Measurements from ENCODE around the gene TIAM2. TPM values are rescaled to one million over a fixed set of nuclear protein-coding genes. Genes with fewer than 3 reads are reported as not detected.
A peak's percentile ranks its signal among the peaks of the same experiment; 100 is the strongest.

The TIAM2 gene
- total and polyA plus RNA-seq, 10 of the 15 experiments (the other 5 are each of a cell fraction or from before 2014, with no cell fraction given), result 1.1 to 10.5 (median 2.3) TPM

DNA sequence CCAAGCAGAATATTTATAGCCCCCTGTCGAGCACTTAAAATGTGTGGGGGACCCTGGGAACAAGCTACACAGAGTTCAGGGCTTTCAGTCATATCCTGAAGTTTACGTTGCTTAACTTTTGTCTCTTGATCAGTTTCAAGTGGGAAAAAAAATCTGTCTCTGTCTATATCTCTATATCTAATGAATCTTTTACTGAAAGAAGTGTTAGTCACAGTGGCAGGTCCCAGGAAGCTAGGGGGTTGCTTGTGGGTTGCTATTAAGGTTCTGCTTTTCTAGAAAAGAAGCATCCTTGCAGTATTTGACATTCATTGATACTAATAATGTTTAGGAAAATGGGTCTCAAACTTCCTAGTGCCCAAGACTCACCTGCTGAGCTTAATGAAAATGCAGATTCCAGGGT is 192.0 kb downstream of the TIAM2 start:
- intact Hi-C loops (cut with micrococcal nuclease; ENCODE audit: unreplicated experiment), result loop anchor here (2.0 kb wide), 1 partner anchor 14 kb away; no protein-coding TSS in a partner anchor
- Histone ChIP-seq H2AFZ (ENCODE audit: control insufficient read depth, low read depth, low read length) (no peak overlapping the region), H3K79me2 (ENCODE audit: control insufficient read depth, insufficient read depth, low read length) (peaks cover 38% of the 10 kb centered on the region), H3K4me3 (peak overlapping the region; percentile 6; the same call in 1 of the 2 replicates), H3K27me3 (replicated peaks in 1 of 2; ENCODE audit: control insufficient read depth in 2 of 2, insufficient read depth in 2 of 2, low read length in 1 of 2) (no peaks in the 10 kb centered on the region), H3K27ac (ENCODE audit: control insufficient read depth, insufficient read depth) (no peak overlapping the region; the same call in 1 of the 2 replicates), H3K4me1 (ENCODE audit: control insufficient read depth, insufficient read depth, low read length) (peaks cover 10% of the 10 kb centered on the region), H3K4me2 (ENCODE audit: control insufficient read depth, insufficient read depth) (0 out of 2 replicates have a peak overlapping the region, but pooled peaks have one; percentile 36), H4K20me1 (ENCODE audit: control insufficient read depth, insufficient read depth) (no peaks in the 10 kb centered on the region), H3K9ac (ENCODE audit: control insufficient read depth, insufficient read depth, low read length) (peak overlapping the region; percentile 45; the same call in 1 of the 2 replicates), H3K36me3 (ENCODE audit: control insufficient read depth in 2 of 2, insufficient read depth in 2 of 2, low read length in 1 of 2) (peaks cover 0 to 3% of the 10 kb centered on the region in 2 experiments; a peak in 1 of 4 replicates), H3K9me3 (replicated peaks; ENCODE audit: control insufficient read depth, insufficient read depth, low read length) (no peaks in the 10 kb centered on the region)
- CTCF ChIA-PET, result interaction anchor here (0.7 to 2.5 kb wide), 3 partner anchors 9 to 61 kb away, joined by 5 to 7 read pairs (median 5); no protein-coding TSS in a partner anchor
- FAIRE-seq (no peak), DNase-seq (ENCODE audit: low read depth, low spot score) (no peak), ATAC-seq (peak; percentile 8; the same call in 2 of the 3 replicates)
- in situ Hi-C loops (cut with MboI), result no loop called here
- POLR2A ChIA-PET, result interaction anchor here (1.0 to 1.1 kb wide), 2 partner anchors 13 to 128 kb away, joined by 3 to 4 read pairs; no protein-coding TSS in a partner anchor
- WGBS (ENCODE audit: insufficient coverage, insufficient replicate concordance, low lambda C conversion rate, missing lambda C conversion rate), result 0% methylated on average over 2 of the region's 2 CpGs
- no TSS peak for BruUV-seq (replicated peaks)
- RAD21 ChIA-PET (ENCODE audit: unreplicated experiment), result interaction anchor here (0.7 to 2.8 kb wide), 4 partner anchors 10 to 128 kb away, joined by 3 to 12 read pairs (median 4); no protein-coding TSS in a partner anchor
- SMC1A ChIA-PET (ENCODE audit: uncharacterized antibody, unreplicated experiment), result interaction anchor here (0.8 to 5.2 kb wide), 5 partner anchors 10 to 71 kb away, joined by 3 to 19 read pairs (median 4); no protein-coding TSS in a partner anchor
- TF ChIP-seq ZBED1 (IDR thresholded peaks at IDR 0.05; ENCODE audit: borderline replicate concordance) (no peak), NBN (IDR thresholded peaks at IDR 0.05) (no peak), ZNF622 (IDR thresholded peaks at IDR 0.05) (no peak), CHD2 (IDR thresholded peaks at IDR 0.05; ENCODE audit: borderline replicate concordance, low read depth, low read length) (no peak)

- Histone ChIP-seq H3K9ac (ENCODE audit: control insufficient read depth, insufficient read depth, low read length) (no peak overlapping the region), H3K27ac (ENCODE audit: control insufficient read depth, insufficient read depth) (no peak overlapping the region), H3K36me3 (ENCODE audit: control insufficient read depth in 2 of 2, insufficient read depth in 2 of 2, low read length in 1 of 2) (peaks cover 0 to 3% of the 10 kb centered on the region in 2 experiments; a peak in 1 of 4 replicates), H3K79me2 (ENCODE audit: control insufficient read depth, insufficient read depth, low read length) (peaks cover 38% of the 10 kb centered on the region), H3K4me1 (ENCODE audit: control insufficient read depth, insufficient read depth, low read length) (peaks cover 4% of the 10 kb centered on the region; the same call in 1 of the 2 replicates), H3K9me3 (replicated peaks; ENCODE audit: control insufficient read depth, insufficient read depth, low read length) (no peaks in the 10 kb centered on the region), H3K4me3 (peak overlapping the region; percentile 0; the same call in 1 of the 2 replicates), H4K20me1 (ENCODE audit: control insufficient read depth, insufficient read depth) (no peaks in the 10 kb centered on the region), H3K4me2 (ENCODE audit: control insufficient read depth, insufficient read depth) (peak overlapping the region; percentile 48), H2AFZ (ENCODE audit: control insufficient read depth, low read depth, low read length) (no peak overlapping the region), H3K27me3 (replicated peaks in 1 of 2; ENCODE audit: control insufficient read depth in 2 of 2, insufficient read depth in 2 of 2, low read length in 1 of 2) (no peaks in the 10 kb centered on the region)
- SMC1A ChIA-PET (ENCODE audit: uncharacterized antibody, unreplicated experiment), result interaction anchor here (0.9 to 5.2 kb wide), 7 partner anchors 10 to 73 kb away, joined by 3 to 19 read pairs (median 4); no protein-coding TSS in a partner anchor
- 95% methylated on average over 13 of the region's 13 CpGs for WGBS (ENCODE audit: insufficient coverage, insufficient replicate concordance, low lambda C conversion rate, missing lambda C conversion rate)
- no peak for DNase-seq (ENCODE audit: low read depth, low spot score)
- intact Hi-C loops (cut with micrococcal nuclease; ENCODE audit: unreplicated experiment) (loop anchor here (2.0 kb wide), 1 partner anchor 13 kb away; no protein-coding TSS in a partner anchor), in situ Hi-C loops (cut with MboI) (no loop called here)
- BruUV-seq (replicated peaks), result no TSS peak
- CTCF ChIA-PET, result interaction anchor here (1.0 to 2.5 kb wide), 4 partner anchors 10 to 127 kb away, joined by 3 to 7 read pairs (median 4); no protein-coding TSS in a partner anchor
- RAD21 ChIA-PET (ENCODE audit: unreplicated experiment), result interaction anchor here (2.1 to 2.2 kb wide), 2 partner anchors 11 to 60 kb away, joined by 6 to 7 read pairs; no protein-coding TSS in a partner anchor
- FAIRE-seq, result no peak
- POLR2A ChIA-PET, result interaction anchor here (1.0 to 1.2 kb wide), 3 partner anchors 12 to 37 kb away, joined by 3 to 5 read pairs (median 4); no protein-coding TSS in a partner anchor
- no peak for ATAC-seq
- TF ChIP-seq BCL11A (IDR thresholded peaks at IDR 0.05; ENCODE audit: low read depth, low read length) (no peak), RBBP5 (conservative IDR thresholded peaks at IDR 0.05) (no peak), FOXM1 (IDR thresholded peaks at IDR 0.05; ENCODE audit: low read depth, low read length) (no peak), ZNF622 (IDR thresholded peaks at IDR 0.05) (no peak), SIN3A (IDR thresholded peaks at IDR 0.05; ENCODE audit: low read depth, low read length) (no peak), WRNIP1 (IDR thresholded peaks at IDR 0.05; ENCODE audit: borderline replicate concordance, low read depth, low read length) (no peak), IKZF2 (IDR thresholded peaks at IDR 0.05) (no peak), CREM (IDR thresholded peaks at IDR 0.05; ENCODE audit: low read depth) (no peak), ZSCAN29 (IDR thresholded peaks at IDR 0.05) (no peak), MXI1 (IDR thresholded peaks at IDR 0.05; ENCODE audit: low read depth, low read length) (no peak), ASH2L (IDR thresholded peaks at IDR 0.05; ENCODE audit: borderline replicate concordance, low read depth) (no peak)
Observed at GRCh38 chr6:155187994-155188706, 193.0 kb downstream of the TIAM2 start.

All from GM12878 (cell line).